PC-3 (cell line): Measurements from ENCODE around the gene GBF1.

ENCODE experiments used
- EZH2 ChIP-seq: fragments of 300-600 bp; sonication (generic); IDR thresholded peaks from one replicate; pipeline ENCODE4 v1.6.1; 2017; ENCODE audit warnings: antibody characterized with exemption, mild to moderate bottlenecking, low read length; ENCODE audit not compliant: unreplicated experiment
- TF ChIP-seq, protein P1 (sequence below): fragments of 300-600 bp; sonication (generic); conservative IDR thresholded peaks from 2 replicates; pipeline ENCODE4 v1.5.1; 2017; ENCODE audit warnings: antibody characterized with exemption, low read depth, mild to moderate bottlenecking, low read length

DNA sequence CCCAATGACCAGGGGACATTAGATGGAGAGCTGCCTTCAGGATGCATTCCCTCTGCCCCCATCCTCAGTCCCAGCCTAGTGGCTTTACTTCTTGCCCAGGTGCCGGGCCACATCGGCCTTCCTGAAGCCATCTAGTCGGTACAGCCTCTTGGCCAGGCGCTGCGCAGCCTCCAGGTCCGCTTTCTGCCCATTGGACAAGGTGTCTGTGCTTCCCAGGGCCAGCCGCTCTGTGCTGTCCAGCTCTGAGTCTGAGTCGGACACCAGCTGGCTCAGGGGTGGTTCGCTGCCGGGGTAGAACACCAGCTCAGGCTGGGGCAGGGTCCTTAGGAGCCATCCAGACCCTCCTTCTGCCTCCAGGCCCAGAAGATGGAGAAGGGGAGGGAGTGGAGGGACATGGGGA lies 167.0 kb downstream of the GBF1 start:
- TF ChIP-seq, protein P1, sequence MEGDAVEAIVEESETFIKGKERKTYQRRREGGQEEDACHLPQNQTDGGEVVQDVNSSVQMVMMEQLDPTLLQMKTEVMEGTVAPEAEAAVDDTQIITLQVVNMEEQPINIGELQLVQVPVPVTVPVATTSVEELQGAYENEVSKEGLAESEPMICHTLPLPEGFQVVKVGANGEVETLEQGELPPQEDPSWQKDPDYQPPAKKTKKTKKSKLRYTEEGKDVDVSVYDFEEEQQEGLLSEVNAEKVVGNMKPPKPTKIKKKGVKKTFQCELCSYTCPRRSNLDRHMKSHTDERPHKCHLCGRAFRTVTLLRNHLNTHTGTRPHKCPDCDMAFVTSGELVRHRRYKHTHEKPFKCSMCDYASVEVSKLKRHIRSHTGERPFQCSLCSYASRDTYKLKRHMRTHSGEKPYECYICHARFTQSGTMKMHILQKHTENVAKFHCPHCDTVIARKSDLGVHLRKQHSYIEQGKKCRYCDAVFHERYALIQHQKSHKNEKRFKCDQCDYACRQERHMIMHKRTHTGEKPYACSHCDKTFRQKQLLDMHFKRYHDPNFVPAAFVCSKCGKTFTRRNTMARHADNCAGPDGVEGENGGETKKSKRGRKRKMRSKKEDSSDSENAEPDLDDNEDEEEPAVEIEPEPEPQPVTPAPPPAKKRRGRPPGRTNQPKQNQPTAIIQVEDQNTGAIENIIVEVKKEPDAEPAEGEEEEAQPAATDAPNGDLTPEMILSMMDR = no peak
- no peak for TF ChIP-seq EZH2
